COLO829 (cell line): ENCODE measurements around the gene PRKCE.
A peak's percentile ranks its signal among the peaks of the same experiment; 100 is the strongest.

Source experiments
- DNase-seq: peaks from one replicate; pipeline ENCODE4 v3.0.0; 2012; ENCODE audit warnings: low spot score

The PRKCE gene

DNA sequence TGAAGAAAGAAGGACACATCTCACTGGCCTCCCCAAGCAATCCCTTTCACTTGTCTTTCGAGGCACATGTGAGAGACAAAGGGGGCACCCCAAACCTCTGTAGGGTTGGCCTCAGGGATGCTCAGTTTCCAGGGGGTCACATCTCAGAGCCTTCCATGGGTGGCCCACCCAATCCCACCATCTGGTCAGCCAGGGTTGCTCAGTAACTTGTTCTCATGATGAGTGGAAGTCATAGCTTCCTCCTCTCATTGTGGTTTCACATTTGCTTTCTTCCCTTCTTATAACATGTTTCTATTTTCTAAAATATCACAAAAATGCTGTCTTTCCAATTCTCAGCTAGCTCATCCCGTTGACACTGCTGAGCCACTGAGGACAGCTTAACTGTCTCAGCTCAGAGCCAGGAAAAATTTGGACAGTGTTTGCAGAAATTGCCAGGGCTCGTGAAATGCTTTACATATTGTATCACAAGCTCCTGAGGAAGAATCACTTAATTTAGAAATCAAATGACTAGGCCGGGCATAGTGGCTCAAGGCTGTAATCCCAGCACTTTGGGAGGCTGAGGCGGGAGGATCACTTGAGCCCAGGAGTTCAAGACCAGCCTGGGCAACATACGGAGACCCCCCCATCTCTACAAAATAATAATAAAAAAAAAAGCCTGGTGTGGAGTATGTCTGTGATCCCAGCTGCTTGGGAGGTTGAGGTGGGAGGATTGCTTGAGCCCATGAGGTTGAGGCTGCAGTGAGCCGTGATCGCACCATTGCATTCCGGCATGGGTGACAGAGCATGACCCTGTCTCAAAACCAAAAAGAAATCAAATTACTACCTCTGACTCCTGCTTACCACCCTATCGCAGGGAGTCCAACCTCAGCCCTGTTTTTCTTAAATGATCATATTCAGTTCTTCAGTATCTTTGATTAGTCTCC is 129.3 kb downstream of the PRKCE start:
- DNase-seq = no peak

DNA sequence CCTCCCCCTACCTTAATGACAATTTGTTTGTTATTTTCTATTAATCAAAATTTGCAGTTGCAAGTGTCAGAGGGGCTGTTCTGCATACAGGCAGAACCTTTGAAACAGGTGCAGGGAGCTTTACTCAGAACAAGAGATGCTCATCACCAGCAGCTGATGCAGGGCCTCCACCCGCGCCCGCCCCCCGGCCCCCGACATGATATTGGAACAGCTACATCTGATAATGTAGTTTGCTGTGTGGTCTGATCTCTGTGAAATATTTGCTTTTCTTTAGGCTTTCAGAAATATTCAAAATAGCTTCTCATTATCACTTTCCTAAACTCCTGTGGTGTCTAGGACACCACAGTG is 130.0 kb downstream of the PRKCE start:
- DNase-seq = no peak

DNA sequence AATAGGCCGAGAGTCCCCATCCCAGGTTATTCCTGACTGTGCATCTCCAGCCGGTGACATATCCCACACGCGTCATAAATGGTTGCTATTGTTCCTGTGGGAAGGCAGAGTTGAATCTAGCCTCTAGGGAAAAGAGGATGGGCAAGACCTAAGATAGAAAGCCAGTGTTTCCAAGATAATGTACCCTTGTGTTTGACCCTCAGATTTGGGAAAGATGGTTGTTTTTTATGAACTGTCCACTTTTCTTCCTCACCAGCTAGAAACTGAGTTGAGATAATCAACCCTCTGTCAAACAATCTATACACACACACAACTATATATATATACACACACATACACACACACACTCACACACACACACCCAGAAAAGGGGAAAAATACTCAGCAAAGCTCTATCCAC is 131.0 kb downstream of the PRKCE start:
- DNase-seq = peak; percentile 99

GRCh38 chr2:45782986-45783385 is 131.5 kb downstream of the PRKCE start:
- peak; percentile 91 for DNase-seq

DNA sequence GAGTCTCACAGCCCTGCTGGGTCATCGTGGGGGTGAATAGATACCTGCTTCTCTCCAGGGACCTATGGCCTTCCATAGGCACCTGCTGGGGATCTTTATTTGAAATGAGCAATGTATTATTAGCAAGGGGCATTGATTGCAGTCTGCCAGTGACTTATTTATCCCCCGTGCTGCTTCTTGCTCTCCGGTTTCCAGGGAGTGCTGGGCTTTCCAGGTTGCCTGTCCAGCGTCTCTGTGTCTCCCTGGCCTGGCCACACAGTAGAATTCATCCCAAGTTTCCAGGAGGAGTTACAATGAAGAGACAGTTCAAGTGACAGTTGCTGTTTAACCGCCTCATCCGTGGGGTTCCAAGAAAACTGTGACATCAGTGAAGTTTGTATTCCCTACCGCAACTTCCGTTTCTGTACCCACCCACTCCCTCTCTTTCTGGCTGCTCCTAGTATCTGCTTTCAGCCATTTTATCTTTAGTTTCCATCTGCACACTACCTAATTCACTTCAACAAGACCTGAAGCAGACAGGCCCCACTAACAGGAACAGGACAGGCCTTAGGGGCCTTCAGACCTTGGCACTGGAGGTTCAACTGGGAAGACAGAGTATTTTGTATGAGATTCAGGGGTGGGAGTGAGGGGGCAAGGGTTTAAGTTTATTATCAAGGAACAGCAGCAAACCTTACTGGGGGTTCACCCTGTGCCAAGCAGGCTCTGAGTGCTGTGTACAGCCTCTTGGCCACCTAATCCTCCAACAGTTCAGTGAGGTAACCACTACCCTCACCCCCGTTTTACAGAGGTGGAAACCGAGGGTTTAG is 134.8 kb downstream of the PRKCE start:
- no peak for DNase-seq

DNA sequence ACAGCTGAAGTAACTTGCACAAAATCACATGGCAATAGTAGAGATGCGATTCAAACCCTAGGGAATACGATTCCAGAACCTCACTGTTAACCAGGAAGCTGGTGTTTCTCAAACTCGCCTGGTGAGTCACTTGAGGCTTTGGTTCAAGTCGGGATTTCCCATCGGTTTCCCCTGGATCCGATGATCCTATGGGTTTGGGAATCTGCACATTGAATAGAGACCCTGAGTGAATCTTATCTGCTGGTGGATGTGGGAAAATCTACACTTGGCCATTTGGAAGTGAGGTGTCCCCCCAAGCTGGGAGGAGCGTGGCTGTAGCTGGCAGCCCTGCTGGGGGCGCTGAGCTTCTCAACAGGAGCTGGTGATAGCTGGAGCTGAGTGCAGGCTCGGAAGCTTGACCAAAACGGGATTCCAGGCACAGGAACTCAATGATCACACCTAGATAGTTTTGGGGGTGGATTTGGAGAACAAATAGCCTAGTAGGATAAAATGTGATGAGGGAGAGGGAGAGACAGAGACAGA is 135.4 kb downstream of the PRKCE start:
- no peak for DNase-seq

DNA sequence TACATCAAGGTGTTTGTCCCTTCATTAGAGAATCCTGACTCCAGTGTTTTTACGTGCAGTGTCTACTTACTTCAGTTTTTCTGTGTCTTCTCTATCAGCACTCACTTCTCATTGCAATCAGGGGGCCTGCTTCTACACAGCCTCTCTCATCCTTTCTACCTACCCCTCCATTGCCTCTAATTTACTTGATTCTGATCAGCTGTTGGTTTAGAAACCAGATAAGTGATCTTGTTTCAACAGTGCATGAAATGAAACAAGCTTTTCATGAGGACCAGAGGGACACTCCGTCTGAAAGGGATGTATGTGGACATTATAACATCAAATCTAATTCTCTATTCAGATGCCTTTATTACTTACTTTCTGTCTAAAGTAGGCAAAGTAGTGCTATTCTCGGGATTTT is 136.9 kb downstream of the PRKCE start:
- no peak for DNase-seq

DNA sequence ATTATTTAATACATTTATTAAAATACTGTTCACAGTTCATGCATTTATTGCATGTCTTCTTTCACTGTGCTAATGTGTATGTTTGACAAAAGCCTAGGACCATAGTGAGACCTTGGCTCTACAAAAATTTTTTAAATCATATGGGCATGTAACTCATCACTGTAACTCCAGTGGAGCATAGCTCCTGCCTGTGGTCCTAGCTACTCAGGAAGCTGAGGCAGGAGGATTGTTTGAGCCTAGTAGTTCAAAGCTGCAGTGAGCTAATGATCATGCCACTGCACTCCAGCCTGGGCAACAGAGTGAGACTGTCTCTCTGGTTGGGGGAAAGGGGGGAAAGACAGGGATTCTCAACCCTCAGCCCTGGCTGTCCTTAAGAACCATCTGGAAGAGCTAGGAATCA is 137.8 kb downstream of the PRKCE start:
- no peak for DNase-seq

DNA sequence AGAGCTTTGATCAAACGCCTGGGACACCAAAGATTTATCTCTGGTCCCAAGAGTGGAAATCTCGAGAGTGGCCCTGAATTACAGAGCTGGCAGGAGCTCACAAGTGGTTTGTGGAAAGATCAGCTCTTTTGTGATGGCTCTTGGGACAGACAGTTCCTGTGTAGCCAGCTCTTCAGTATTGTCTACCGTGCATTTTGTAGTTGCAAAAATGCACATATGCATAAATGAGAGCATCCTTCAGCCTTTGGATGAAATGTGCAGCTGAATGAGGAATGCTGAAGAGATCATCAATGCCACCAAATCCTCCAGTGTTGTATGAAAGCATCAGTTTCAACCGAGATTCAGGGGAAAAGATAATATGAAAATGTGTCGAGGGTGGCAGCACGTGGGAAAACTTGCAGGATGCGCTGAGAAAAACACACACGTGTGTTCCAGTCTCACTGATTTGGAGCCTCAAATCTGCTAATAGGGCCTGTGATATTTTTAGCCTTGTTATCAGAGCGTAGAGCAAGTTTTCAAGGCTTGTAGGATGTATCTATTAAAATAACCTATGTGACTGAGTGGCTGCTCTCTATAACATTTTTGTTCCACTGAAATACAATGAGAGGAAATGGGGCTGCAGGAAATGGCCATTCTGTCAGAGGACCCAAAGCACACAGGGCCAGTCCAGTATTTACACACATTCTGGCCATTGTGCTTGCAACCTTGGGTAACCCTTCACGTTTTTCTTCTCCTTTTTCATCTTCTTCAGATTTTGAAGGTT is 138.7 kb downstream of the PRKCE start:
- DNase-seq = no peak

GRCh38 chr2:45793305-45793962 is 142.0 kb downstream of the PRKCE start:
- no peak for DNase-seq

GRCh38 chr2:45794134-45794617 is 142.7 kb downstream of the PRKCE start:
- DNase-seq = no peak

DNA sequence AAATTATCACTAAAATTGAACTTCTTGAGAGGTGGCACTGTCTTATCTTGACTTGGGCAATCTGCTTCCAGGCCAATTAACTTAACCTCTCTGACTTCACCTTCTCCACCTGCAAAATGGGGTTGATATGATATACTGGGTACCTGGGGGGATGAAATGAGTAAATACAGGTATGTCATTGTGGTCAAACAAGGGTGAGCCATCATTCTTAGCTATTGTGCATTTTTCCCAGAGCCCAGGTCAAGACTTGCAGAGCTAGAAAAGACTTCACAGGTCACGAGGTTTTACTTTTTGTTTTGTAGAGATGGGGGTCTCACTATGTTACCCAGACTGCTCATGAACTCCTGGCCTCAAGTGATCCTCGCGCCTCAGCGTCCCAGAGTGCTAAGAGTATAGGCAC is 145.0 kb downstream of the PRKCE start:
- no peak for DNase-seq

GRCh38 chr2:45797451-45798230 is 146.2 kb downstream of the PRKCE start:
- no peak for DNase-seq

GRCh38 chr2:45799679-45800381 is 148.4 kb downstream of the PRKCE start:
- DNase-seq = no peak

- no peak for DNase-seq
These were observed 151.1 kb downstream of the PRKCE start for GRCh38 chr2:45802499-45803138.

DNA sequence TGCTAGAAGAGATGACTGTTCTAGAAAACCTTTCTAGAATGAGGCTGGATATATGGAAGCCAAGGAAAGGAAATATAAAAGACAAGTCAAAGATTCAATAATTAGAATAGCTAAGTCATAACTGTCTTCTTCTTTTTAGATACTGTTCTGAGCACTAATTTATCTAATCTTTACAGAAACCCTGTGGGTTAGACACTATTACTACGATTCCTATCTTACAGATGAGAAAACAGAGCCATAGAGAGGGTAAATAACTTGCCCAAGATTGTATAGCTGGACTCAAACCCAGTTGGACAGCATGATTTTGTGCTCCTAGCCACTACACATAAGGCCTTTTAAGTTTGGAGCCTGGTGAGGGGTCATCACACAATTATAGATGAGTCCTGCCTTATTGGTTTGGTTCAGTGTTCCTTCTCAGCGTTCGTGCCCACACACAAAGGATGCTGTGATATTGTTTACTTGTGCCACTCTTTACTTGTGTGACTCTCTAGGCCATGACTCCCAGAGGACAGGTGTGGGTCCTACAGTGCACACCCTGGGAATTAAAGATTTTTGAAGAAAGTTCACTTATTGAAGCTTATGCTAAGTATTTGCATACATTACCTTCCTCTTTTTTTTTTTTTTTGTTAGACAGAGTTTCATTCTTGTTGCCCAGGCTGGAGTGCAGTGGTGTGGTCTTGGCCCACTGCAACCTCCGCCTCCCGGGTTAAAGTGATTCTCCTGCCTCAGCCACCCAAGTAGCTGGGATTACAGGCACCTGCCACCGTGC is 153.7 kb downstream of the PRKCE start:
- DNase-seq = no peak

GRCh38 chr2:45806563-45807358 is 155.3 kb downstream of the PRKCE start:
- no peak for DNase-seq

DNA sequence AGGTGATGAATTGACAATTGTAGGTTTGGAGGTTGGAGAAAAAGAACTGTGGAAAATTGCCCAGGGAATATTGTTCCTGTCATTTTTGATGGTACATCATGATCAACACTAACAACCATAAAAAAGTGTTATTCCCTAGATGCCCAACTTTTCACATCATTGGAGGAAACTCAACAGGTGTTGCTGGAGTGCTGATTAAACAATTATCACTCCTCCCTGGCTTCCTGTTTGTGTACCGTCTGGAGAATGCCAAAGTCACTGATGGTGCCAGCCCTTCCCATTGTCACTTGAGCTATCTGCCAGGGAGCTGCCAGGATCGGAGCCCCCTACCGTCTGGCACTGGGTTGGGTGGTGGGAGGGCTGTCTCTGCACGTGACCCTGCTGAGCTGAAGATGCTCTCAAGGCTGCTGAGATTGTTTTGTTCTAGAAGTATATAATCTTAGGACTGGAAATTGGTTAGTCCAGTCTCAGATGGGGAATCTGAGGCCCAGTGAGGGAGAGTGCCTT is 156.9 kb downstream of the PRKCE start:
- DNase-seq = no peak
